Coronary artery (tissue), 2 donors: ENCODE data around the gene FRMD3.

Source experiments
- DNase-seq: peaks from one replicate; pipeline ENCODE4 v3.0.0-alpha.2; 2017; ENCODE audit warnings: low spot score
- H3K27ac ChIP-seq, 2 donors: fragments of 200-600 bp; sonication (generic); one replicate each; pipeline ENCODE4 v1.5.1; 2016 to 2019
- H3K4me3 ChIP-seq: fragments of 200-600 bp; sonication (generic); 2 replicates; pipeline ENCODE4 v1.5.1; 2016; ENCODE audit warnings: mild to moderate bottlenecking, moderate library complexity
- TF ChIP-seq, protein P1 (sequence below): fragments of 200-600 bp; sonication (generic); IDR thresholded peaks from one replicate; pipeline ENCODE4 v1.5.1; 2019; ENCODE audit warnings: antibody characterized with exemption

Gene FRMD3

DNA sequence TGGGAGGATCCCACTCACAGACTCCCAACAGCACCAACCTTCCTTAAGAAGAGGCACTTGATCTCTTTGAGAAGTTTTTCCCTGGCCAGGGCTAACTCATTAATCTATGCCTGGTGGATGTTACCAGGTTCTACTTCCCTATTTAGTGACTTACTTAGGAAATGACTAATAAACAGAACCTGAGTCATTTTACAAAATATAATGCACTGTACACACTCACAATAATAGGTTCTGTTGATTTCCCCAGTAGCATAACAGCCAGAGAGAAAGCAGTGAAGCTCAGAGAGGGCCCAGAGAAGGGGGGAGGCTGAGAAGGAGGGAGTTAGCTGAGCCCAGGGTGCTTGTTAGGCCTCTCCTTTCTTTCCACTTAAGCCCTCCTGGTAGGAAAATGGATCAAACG, 27.1 kb downstream of the FRMD3 start:
- no peak for DNase-seq
- Histone ChIP-seq H3K4me3 (no peak overlapping the region), H3K27ac (no peak overlapping the region)
- TF ChIP-seq, protein P1, sequence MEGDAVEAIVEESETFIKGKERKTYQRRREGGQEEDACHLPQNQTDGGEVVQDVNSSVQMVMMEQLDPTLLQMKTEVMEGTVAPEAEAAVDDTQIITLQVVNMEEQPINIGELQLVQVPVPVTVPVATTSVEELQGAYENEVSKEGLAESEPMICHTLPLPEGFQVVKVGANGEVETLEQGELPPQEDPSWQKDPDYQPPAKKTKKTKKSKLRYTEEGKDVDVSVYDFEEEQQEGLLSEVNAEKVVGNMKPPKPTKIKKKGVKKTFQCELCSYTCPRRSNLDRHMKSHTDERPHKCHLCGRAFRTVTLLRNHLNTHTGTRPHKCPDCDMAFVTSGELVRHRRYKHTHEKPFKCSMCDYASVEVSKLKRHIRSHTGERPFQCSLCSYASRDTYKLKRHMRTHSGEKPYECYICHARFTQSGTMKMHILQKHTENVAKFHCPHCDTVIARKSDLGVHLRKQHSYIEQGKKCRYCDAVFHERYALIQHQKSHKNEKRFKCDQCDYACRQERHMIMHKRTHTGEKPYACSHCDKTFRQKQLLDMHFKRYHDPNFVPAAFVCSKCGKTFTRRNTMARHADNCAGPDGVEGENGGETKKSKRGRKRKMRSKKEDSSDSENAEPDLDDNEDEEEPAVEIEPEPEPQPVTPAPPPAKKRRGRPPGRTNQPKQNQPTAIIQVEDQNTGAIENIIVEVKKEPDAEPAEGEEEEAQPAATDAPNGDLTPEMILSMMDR, result no peak

DNA sequence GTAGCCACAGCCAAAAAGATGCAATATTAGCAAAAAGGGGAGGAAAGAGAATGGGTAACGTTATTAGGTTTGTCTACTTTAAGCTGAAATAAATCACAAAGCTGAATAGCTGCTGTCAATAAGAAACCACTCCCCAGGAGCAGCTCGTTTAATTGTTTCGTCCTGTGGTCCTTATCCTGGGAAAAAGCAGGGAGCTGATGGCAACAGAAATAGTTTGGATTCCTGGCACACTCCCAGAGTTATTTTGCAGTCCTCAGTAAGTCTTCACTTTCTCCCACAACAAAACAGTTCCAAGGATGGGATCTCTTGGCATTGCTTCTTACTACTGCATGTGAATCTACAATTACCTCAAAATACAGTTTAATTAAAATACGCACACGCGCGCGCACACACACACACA, 28.8 kb downstream of the FRMD3 start:
- no peak overlapping the region for H3K27ac ChIP-seq
- DNase-seq, result no peak
- TF ChIP-seq, protein P1, result no peak
- H3K4me3 ChIP-seq, result peak overlapping the region; percentile 4

GRCh38 chr9:83508067-83508466, 30.1 kb downstream of the FRMD3 start:
- H3K4me3 ChIP-seq, result no peak overlapping the region
- no peak for DNase-seq
- TF ChIP-seq, protein P1, result no peak
- H3K27ac ChIP-seq, result no peak overlapping the region

DNA sequence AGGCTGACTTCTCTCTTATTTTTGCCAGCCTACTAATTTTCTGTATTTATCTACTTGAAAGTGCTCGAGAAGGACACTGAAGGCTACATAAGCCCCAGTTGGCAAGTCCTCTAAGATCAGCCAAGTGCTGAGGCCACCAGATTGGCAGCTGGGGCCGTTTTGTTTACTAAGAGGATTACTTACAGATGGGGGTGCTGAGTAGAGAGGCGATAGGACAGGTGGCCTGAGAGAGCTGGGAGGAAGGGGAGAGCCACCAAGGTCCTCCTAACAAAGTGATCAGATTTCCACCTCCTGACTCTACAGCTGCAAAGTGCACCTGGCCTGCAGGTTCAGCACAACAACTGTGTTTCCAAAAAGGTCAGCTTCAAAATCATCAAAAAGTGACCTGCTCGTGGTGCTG, 32.9 kb downstream of the FRMD3 start:
- TF ChIP-seq, protein P1, result no peak
- no peak overlapping the region for H3K27ac ChIP-seq
- no peak overlapping the region for H3K4me3 ChIP-seq
- no peak for DNase-seq

GRCh38 chr9:83503866-83504265, 34.3 kb downstream of the FRMD3 start:
- no peak overlapping the region for H3K4me3 ChIP-seq
- DNase-seq, result no peak
- H3K27ac ChIP-seq, result no peak overlapping the region
- TF ChIP-seq, protein P1, result no peak

DNA sequence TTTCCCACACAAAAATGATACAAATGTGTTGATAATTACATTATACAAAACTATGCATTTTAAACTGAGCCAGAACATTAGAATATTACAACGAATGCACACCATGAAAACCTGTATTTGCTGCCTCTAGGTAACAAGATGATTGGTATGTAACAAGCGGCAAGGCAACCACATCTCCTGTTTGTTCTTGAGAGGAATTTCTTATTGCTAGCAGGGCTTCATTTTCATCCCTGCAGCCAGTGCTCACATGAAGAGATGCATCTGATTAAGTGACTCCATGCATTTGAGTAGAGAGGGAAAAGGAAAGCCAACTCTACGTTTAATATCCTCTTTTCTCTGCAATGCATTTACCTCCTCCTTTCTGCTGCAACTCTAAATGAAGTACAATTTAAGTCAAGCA, 36.6 kb downstream of the FRMD3 start:
- Histone ChIP-seq H3K27ac (no peak overlapping the region), H3K4me3 (no peak overlapping the region)
- TF ChIP-seq, protein P1, result no peak
- DNase-seq, result no peak

DNA sequence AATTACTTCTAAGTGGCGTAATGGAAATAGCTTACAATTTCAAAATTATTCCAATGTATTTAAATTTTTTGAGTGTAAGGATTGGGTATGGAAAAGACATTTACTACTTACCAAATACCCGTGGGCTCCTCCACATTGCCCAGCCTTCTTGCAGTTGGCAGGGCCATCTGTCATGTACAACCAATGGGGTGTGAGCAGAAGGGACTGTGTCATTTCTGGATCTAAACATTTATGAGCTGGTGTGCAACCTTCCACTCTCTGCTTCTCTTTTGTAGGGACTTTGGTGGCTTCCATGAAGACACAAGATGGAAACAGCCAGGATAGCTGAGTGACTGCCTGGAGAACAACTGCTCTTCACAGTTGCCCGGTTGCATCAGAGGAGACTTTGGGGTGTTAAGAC, 40.8 kb downstream of the FRMD3 start:
- DNase-seq, result no peak
- Histone ChIP-seq H3K27ac (no peak overlapping the region), H3K4me3 (no peak overlapping the region)
- TF ChIP-seq, protein P1, result no peak
